Mucosa of descending colon (tissue), 3 donors: ENCODE data around the gene RAC3. TPM values are rescaled to one million over a fixed set of nuclear protein-coding genes. Genes with fewer than 3 reads are reported as not detected.

Source experiments
- ATAC-seq: fragments of 200-7000 bp; cut with Tn5 transposase; one replicate; pipeline ENCODE4 v1.9.1; 2020; ENCODE audit warnings: mild to moderate bottlenecking, moderate library complexity
- DNase-seq, 3 donors: peaks; one replicate each; pipeline ENCODE4 v3.0.0-alpha.2; 2020
- H3K36me3 ChIP-seq: fragments of 200-600 bp; one replicate; pipeline ENCODE4 v1.8.0; 2021; ENCODE audit warnings: low read depth, mild to moderate bottlenecking
- H3K4me1 ChIP-seq: fragments of 200-600 bp; one replicate; pipeline ENCODE4 v1.8.0; 2021; ENCODE audit warnings: low read depth, mild to moderate bottlenecking
- H3K4me3 ChIP-seq: fragments of 200-600 bp; one replicate; pipeline ENCODE4 v1.8.0; 2021; ENCODE audit warnings: mild to moderate bottlenecking
- H3K9me3 ChIP-seq: fragments of 200-600 bp; one replicate; pipeline ENCODE4 v1.8.0; 2021; ENCODE audit warnings: mild to moderate bottlenecking
- CTCF ChIP-seq: fragments of 200-600 bp; IDR thresholded peaks from one replicate; pipeline ENCODE4 v1.8.0; 2022; ENCODE audit warnings: antibody characterized with exemption, mild to moderate bottlenecking
- intact Hi-C, 2 donors: fragments of 100-400 bp; cut with DNase I in 1 of 2; cut with micrococcal nuclease in 1 of 2; formaldehyde crosslinking; loops; one replicate each; pipeline versions ENCODE4 v1.11.0 to v1.11.1; 2022; cut with DNase I, micrococcal nuclease
- total RNA-seq, 3 donors: library from RNA; stranded (reverse); fragmentation: NEBNext Ultra II Directional in 2 of 3; extraction: Animal tissue kit (Norgen Biotek cat#: 25700) in 2 of 3; gene quantifications; one replicate each; pipeline versions ENCODE4 v1.2.1 to v1.2.4, GENCODE V29; 2021 to 2023
- donor health status: DM: no; HTN: no; CAD: no; lungs with moderate emphysema.
- donor health status: DM: no; HTN: no; CAD: no.
- donor health status: DM: no; HTN: yes; CAD: no.

Gene RAC3
- total RNA-seq, 3 donors from 2014 or later, result 3.4 to 6.2 (median 4.2) TPM

- no peak for TF ChIP-seq CTCF
- intact Hi-C loops, result loop anchor here (5.0 to 10.0 kb wide), 2 partner anchors 122 to 125 kb away; no protein-coding TSS in a partner anchor
Measured at GRCh38 chr17:82029990-82030469, 1.4 kb upstream of the RAC3 start.

GRCh38 chr17:82030470-82031302 is 792 bp upstream of the RAC3 start:
- Histone ChIP-seq H3K4me1 (peaks cover 12% of the 10 kb centered on the region), H3K9me3 (no peaks in the 10 kb centered on the region), H3K4me3 (no peak overlapping the region), H3K36me3 (no peaks in the 10 kb centered on the region)
- ATAC-seq, result peak; percentile 94
- peak; percentile 87 for TF ChIP-seq CTCF
- peak; percentile 78 to 92 (median 92) for DNase-seq
- intact Hi-C loops, result loop anchor here (5.0 to 10.0 kb wide), 2 partner anchors 122 to 124 kb away; no protein-coding TSS in a partner anchor

More at GRCh38 chr17:82029990-82030469, 1.4 kb upstream of the RAC3 start:
- H3K36me3 ChIP-seq, result no peaks in the 10 kb centered on the region
- peaks cover 12% of the 10 kb centered on the region for H3K4me1 ChIP-seq
- no peak overlapping the region for H3K4me3 ChIP-seq
- ATAC-seq (peak; percentile 4), DNase-seq (no peak)
- no peaks in the 10 kb centered on the region for H3K9me3 ChIP-seq

GRCh38 chr17:82031885-82032627 is 578 bp downstream of the RAC3 start:
- TF ChIP-seq CTCF, result no peak
- DNase-seq (peak; percentile 79 to 87 (median 84)), ATAC-seq (peak; percentile 65)
- H3K9me3 ChIP-seq, result no peaks in the 10 kb centered on the region
- H3K4me1 ChIP-seq, result peaks cover 19% of the 10 kb centered on the region
- H3K4me3 ChIP-seq, result no peak overlapping the region
- intact Hi-C loops, result loop anchor here (5.0 to 10.0 kb wide), 2 partner anchors 120 to 123 kb away; no protein-coding TSS in a partner anchor
- H3K36me3 ChIP-seq, result no peaks in the 10 kb centered on the region

- H3K4me3 ChIP-seq, result no peak overlapping the region
- H3K36me3 ChIP-seq, result no peaks in the 10 kb centered on the region
- TF ChIP-seq CTCF, result no peak
- intact Hi-C loops, result loop anchor here (5.0 to 10.0 kb wide), 2 partner anchors 119 to 121 kb away; no protein-coding TSS in a partner anchor
- DNase-seq (no peak), ATAC-seq (no peak)
- no peaks in the 10 kb centered on the region for H3K9me3 ChIP-seq
- H3K4me1 ChIP-seq, result peaks cover 22% of the 10 kb centered on the region
Measured at GRCh38 chr17:82033359-82034085, 2.0 kb downstream of the RAC3 start.
